Measurements from ENCODE around the gene KRTAP10-4. TPM values are rescaled to one million over a fixed set of nuclear protein-coding genes. Genes with fewer than 3 reads are reported as not detected.
"Not testable (repeated sequence)": the region's sequence is repeated elsewhere in the genome, so short reads cannot be mapped to it uniquely, and the experiment has no call there.

KRTAP10-4 gene
- total and polyA plus RNA-seq, 2 experiments from 2014 or later, result not detected

GRCh38 chr21:44579833-44580144, 6.3 kb downstream of the KRTAP10-4 start:
- no peaks in the 10 kb centered on the region for H3K9me3 ChIP-seq (ENCODE audit: low read depth)
- no peak overlapping the region for H3K9ac ChIP-seq
- H3K27ac ChIP-seq, result no peak overlapping the region
- H4K20me1 ChIP-seq (ENCODE audit: insufficient read depth), result no peaks in the 10 kb centered on the region
- no peaks in the 10 kb centered on the region for H3K4me1 ChIP-seq (ENCODE audit: insufficient read depth)
- WGBS, 2 experiments (ENCODE audit: low coverage in 1 of 2, low lambda C conversion rate in 2 of 2, missing lambda C conversion rate in 2 of 2), result 46 to 48% methylated on average over 7 of the region's 7 CpGs
- no peaks in the 10 kb centered on the region; the same call in 1 of the 2 replicates for H3K27me3 ChIP-seq (replicated peaks; ENCODE audit: insufficient read depth)
- no peaks in the 10 kb centered on the region for H3K9me2 ChIP-seq (ENCODE audit: insufficient read depth)
- in situ Hi-C loops (cut with MboI), result loop anchor here (25.0 kb wide), 1 partner anchor 517 kb away; no protein-coding TSS in a partner anchor
- H2AFZ ChIP-seq, result no peak overlapping the region
- TF ChIP-seq EZH2phosphoT487 (IDR thresholded peaks at IDR 0.05; ENCODE audit: insufficient read depth, low read depth) (no peak), EZH2 (IDR thresholded peaks at IDR 0.05; ENCODE audit: insufficient read depth, poor library complexity, severe bottlenecking) (no peak)
- H3K79me2 ChIP-seq (ENCODE audit: insufficient read depth), result no peaks in the 10 kb centered on the region
- no peaks in the 10 kb centered on the region for H3F3A ChIP-seq (ENCODE audit: insufficient read depth)
- no peak for DNase-seq
- no peaks in the 10 kb centered on the region for H3K36me3 ChIP-seq (ENCODE audit: low read depth)
- H3K4me2 ChIP-seq (ENCODE audit: unreplicated experiment), result no peak overlapping the region
- no peak overlapping the region for H3K4me3 ChIP-seq

- not testable (repeated sequence) for H3K4me3 ChIP-seq; H3K27ac ChIP-seq; H3K4me1 ChIP-seq (ENCODE audit: insufficient read depth); H3K9ac ChIP-seq; H3K27me3 ChIP-seq (replicated peaks; ENCODE audit: insufficient read depth); H3K36me3 ChIP-seq (ENCODE audit: low read depth); H3K4me2 ChIP-seq (ENCODE audit: unreplicated experiment); DNase-seq; H4K20me1 ChIP-seq (ENCODE audit: insufficient read depth); H2AFZ ChIP-seq; H3F3A ChIP-seq (ENCODE audit: insufficient read depth); H3K9me3 ChIP-seq (ENCODE audit: low read depth); H3K9me2 ChIP-seq (ENCODE audit: insufficient read depth); H3K79me2 ChIP-seq (ENCODE audit: insufficient read depth)
- in situ Hi-C loops (cut with MboI), result loop anchor here (25.0 kb wide), 1 partner anchor 518 kb away; no protein-coding TSS in a partner anchor
- 13 to 18% methylated on average over 19 of the region's 19 CpGs for WGBS, 2 experiments (ENCODE audit: low coverage in 1 of 2, low lambda C conversion rate in 2 of 2, missing lambda C conversion rate in 2 of 2)
Observed at GRCh38 chr21:44580231-44580821, 6.8 kb downstream of the KRTAP10-4 start, which contains the start of gene KRTAP10-5. TSS of gene KRTAP10-5 (minus strand) at chr21:44580604. CDS start at chr21:44580578, 26 bp downstream.

- in situ Hi-C loops (cut with MboI), result loop anchor here (25.0 kb wide), 1 partner anchor 519 kb away; no protein-coding TSS in a partner anchor
- H3K79me2 ChIP-seq (ENCODE audit: insufficient read depth), result no peaks in the 10 kb centered on the region
Observed at GRCh38 chr21:44581158-44581557, 7.6 kb downstream of the KRTAP10-4 start.

GRCh38 chr21:44582055-44582454, 8.5 kb downstream of the KRTAP10-4 start:
- H3K36me3 ChIP-seq (ENCODE audit: low read depth), result no peaks in the 10 kb centered on the region
- H3K9ac ChIP-seq, result no peak overlapping the region
- H3F3A ChIP-seq (ENCODE audit: insufficient read depth), result no peaks in the 10 kb centered on the region
- no peak overlapping the region for H3K27ac ChIP-seq
- no peaks in the 10 kb centered on the region for H3K4me1 ChIP-seq (ENCODE audit: insufficient read depth)
- no peak overlapping the region for H2AFZ ChIP-seq
- in situ Hi-C loops (cut with MboI), result loop anchor here (25.0 kb wide), 1 partner anchor 520 kb away; no protein-coding TSS in a partner anchor
- H3K79me2 ChIP-seq (ENCODE audit: insufficient read depth), result no peaks in the 10 kb centered on the region
- no peak overlapping the region for H3K4me3 ChIP-seq
- H3K4me2 ChIP-seq (ENCODE audit: unreplicated experiment), result no peak overlapping the region
- H3K9me2 ChIP-seq (ENCODE audit: insufficient read depth), result no peaks in the 10 kb centered on the region
- DNase-seq, result no peak
- no peaks in the 10 kb centered on the region for H3K9me3 ChIP-seq (ENCODE audit: low read depth)
- 57 to 62% methylated on average over 14 to 15 of the region's 15 CpGs for WGBS, 2 experiments (ENCODE audit: low coverage in 1 of 2, low lambda C conversion rate in 2 of 2, missing lambda C conversion rate in 2 of 2)
- no peak for TF ChIP-seq EZH2 (IDR thresholded peaks at IDR 0.05; ENCODE audit: insufficient read depth, poor library complexity, severe bottlenecking)
- no peaks in the 10 kb centered on the region for H4K20me1 ChIP-seq (ENCODE audit: insufficient read depth)
- H3K27me3 ChIP-seq (replicated peaks; ENCODE audit: insufficient read depth), result no peaks in the 10 kb centered on the region; the same call in 1 of the 2 replicates

More at GRCh38 chr21:44581158-44581557, 7.6 kb downstream of the KRTAP10-4 start:
- no peaks in the 10 kb centered on the region for H4K20me1 ChIP-seq (ENCODE audit: insufficient read depth)
- H3K4me2 ChIP-seq (ENCODE audit: unreplicated experiment), result no peak overlapping the region
- no peaks in the 10 kb centered on the region for H3K9me3 ChIP-seq (ENCODE audit: low read depth)
- DNase-seq, result no peak
- H3K9me2 ChIP-seq (ENCODE audit: insufficient read depth), result no peaks in the 10 kb centered on the region
- WGBS, 2 experiments (ENCODE audit: low coverage in 1 of 2, low lambda C conversion rate in 2 of 2, missing lambda C conversion rate in 2 of 2), result 31 to 35% methylated on average over 3 of the region's 3 CpGs
- no peaks in the 10 kb centered on the region for H3F3A ChIP-seq (ENCODE audit: insufficient read depth)
- no peak overlapping the region for H3K4me3 ChIP-seq
- no peaks in the 10 kb centered on the region; the same call in 1 of the 2 replicates for H3K27me3 ChIP-seq (replicated peaks; ENCODE audit: insufficient read depth)
- TF ChIP-seq EZH2phosphoT487 (IDR thresholded peaks at IDR 0.05; ENCODE audit: insufficient read depth, low read depth), result no peak
- TF ChIP-seq EZH2 (IDR thresholded peaks at IDR 0.05; ENCODE audit: insufficient read depth, poor library complexity, severe bottlenecking), result no peak
- no peak overlapping the region for H3K27ac ChIP-seq
- H3K4me1 ChIP-seq (ENCODE audit: insufficient read depth), result no peaks in the 10 kb centered on the region
- no peak overlapping the region for H3K9ac ChIP-seq
- no peak overlapping the region for H2AFZ ChIP-seq
- H3K36me3 ChIP-seq (ENCODE audit: low read depth), result no peaks in the 10 kb centered on the region

Measured in GM23248 (cell line).